GM12878 (cell line): ENCODE results near the gene TXNRD1. TPM values are rescaled to one million over a fixed set of nuclear protein-coding genes. Genes with fewer than 3 reads are reported as not detected.

Experiments
- ATAC-seq: fragments of 200-7000 bp; cut with Tn5 transposase; 3 replicates; pipeline ENCODE4 v1.9.1; 2020; ENCODE audit warnings: mild to moderate bottlenecking, moderate library complexity
- BruUV-seq: library from RNA; stranded (reverse); fragments of 400-500 nt; replicated peaks from 2 replicates; lab custom pipeline; 2021; lab: Mats Ljungman, UMichigan
- CTCF ChIA-PET: fragments of 300-600 bp; sonication (Branson Sonifier 250); formaldehyde crosslinking; extraction: SDS; loops from one replicate; lab custom pipeline; 2021; ENCODE audit warnings: inconsistent platforms; lab: Yijun Ruan, JAX
- POLR2A ChIA-PET: fragments of 350-600 bp; formaldehyde crosslinking; extraction: SDS; loops from one replicate; lab custom pipeline; 2021; ENCODE audit warnings: inconsistent platforms; lab: Charles Lee
- RAD21 ChIA-PET: fragments of 300-600 bp; sonication (Branson Sonifier 250); formaldehyde crosslinking; loops from one replicate; lab custom pipeline; 2023; ENCODE audit warnings: antibody characterized with exemption; ENCODE audit not compliant: unreplicated experiment; lab: Charles Lee
- SMC1A ChIA-PET: fragments of 300-600 bp; sonication (Branson Sonifier 250); formaldehyde crosslinking; loops from one replicate; lab custom pipeline; 2023; ENCODE audit not compliant: unreplicated experiment, uncharacterized antibody; lab: Charles Lee
- DNase-seq: peaks from one replicate; pipeline ENCODE4 v3.0.0-alpha.2; 2011; ENCODE audit warnings: low read depth, low spot score
- FAIRE-seq: peaks from 3 replicates; lab custom pipeline; 2011; peaks lifted over from hg19 to GRCh38; lab: Jason Lieb, UNC
- H2AFZ ChIP-seq: 2 replicates; pipeline ENCODE4 v1.6.0; 2011; ENCODE audit warnings: low read depth, low read length, control low read depth; ENCODE audit not compliant: control insufficient read depth
- H3K27ac ChIP-seq: 2 replicates; pipeline ENCODE4 v1.5.1; 2011; ENCODE audit warnings: control low read depth; ENCODE audit not compliant: control insufficient read depth, insufficient read depth
- H3K27me3 ChIP-seq, 2 experiments: replicated peaks in 1 of 2; 2 replicates each; pipeline versions ENCODE4 v1.6.0 to v1.6.1; 2011; ENCODE audit warnings: low read length in 1 of 2; ENCODE audit not compliant: control insufficient read depth in 2 of 2, insufficient read depth in 2 of 2
- H3K36me3 ChIP-seq, 2 experiments: 2 replicates each; pipeline ENCODE4 v1.5.1; 2011; ENCODE audit warnings: low read length in 1 of 2; ENCODE audit not compliant: control insufficient read depth in 2 of 2, insufficient read depth in 2 of 2
- H3K4me1 ChIP-seq: 2 replicates; pipeline ENCODE4 v1.6.1; 2011; ENCODE audit warnings: mild to moderate bottlenecking, low read length, moderate library complexity, mixed read lengths; ENCODE audit not compliant: control insufficient read depth, insufficient read depth
- H3K4me2 ChIP-seq: 2 replicates; pipeline ENCODE4 v1.6.0; 2011; ENCODE audit warnings: control low read depth; ENCODE audit not compliant: control insufficient read depth, insufficient read depth
- H3K4me3 ChIP-seq: fragments of 200-600 bp; sonication (generic); 2 replicates; pipeline ENCODE4 v1.5.1; 2016
- H3K79me2 ChIP-seq: 2 replicates; pipeline ENCODE4 v1.6.0; 2011; ENCODE audit warnings: low read length; ENCODE audit not compliant: control insufficient read depth, insufficient read depth
- H3K9ac ChIP-seq: 2 replicates; pipeline ENCODE4 v1.8.0; 2011; ENCODE audit warnings: low read length, control low read depth, mixed read lengths; ENCODE audit not compliant: control insufficient read depth, insufficient read depth
- H3K9me3 ChIP-seq: replicated peaks from 3 replicates; pipeline ENCODE4 v1.5.1; 2011; ENCODE audit warnings: mild to moderate bottlenecking, low read length; ENCODE audit not compliant: control insufficient read depth, insufficient read depth
- H4K20me1 ChIP-seq: 2 replicates; pipeline ENCODE4 v1.6.0; 2011; ENCODE audit not compliant: control insufficient read depth, insufficient read depth
- BCL3 ChIP-seq: IDR thresholded peaks from 2 replicates; pipeline ENCODE4 v1.6.1; 2011; ENCODE audit warnings: borderline replicate concordance, low read depth, mild to moderate bottlenecking, moderate library complexity, low read length; ENCODE audit not compliant: insufficient read depth, poor library complexity, severe bottlenecking
- EP300 ChIP-seq, 2 experiments: fragments of 150-350 bp in 1 of 2; IDR thresholded peaks; 2 replicates each; pipeline ENCODE4 v1.6.1; 2011 to 2012; ENCODE audit warnings: low read depth in 2 of 2, low read length in 2 of 2, borderline replicate concordance in 1 of 2, improper control_type of control experiment in 1 of 2, inconsistent platforms in 1 of 2; ENCODE audit not compliant: control insufficient read depth in 1 of 2
- ETV6 ChIP-seq, 2 experiments: fragments of 450-650 bp in 1 of 2; IDR thresholded peaks in 1 of 2; conservative IDR thresholded peaks in 1 of 2; 2 replicates each; pipeline ENCODE4 v1.6.1; 2014; ENCODE audit warnings: antibody characterized with exemption in 1 of 2, borderline replicate concordance in 1 of 2, low read depth in 1 of 2, mild to moderate bottlenecking in 1 of 2, moderate library complexity in 1 of 2
- FOXK2 ChIP-seq: fragments of 450-650 bp; IDR thresholded peaks from 2 replicates; pipeline ENCODE4 v1.6.1; 2017; ENCODE audit warnings: mild to moderate bottlenecking, moderate library complexity
- HCFC1 ChIP-seq: fragments of 150-350 bp; IDR thresholded peaks from 2 replicates; pipeline ENCODE4 v1.6.1; 2014; ENCODE audit warnings: low read length
- IKZF1 ChIP-seq: fragments of 450-650 bp; conservative IDR thresholded peaks from 2 replicates; pipeline ENCODE4 v1.6.1; 2017; ENCODE audit warnings: antibody characterized with exemption, mild to moderate bottlenecking
- JUNB ChIP-seq: IDR thresholded peaks from 2 replicates; pipeline ENCODE4 v1.6.1; 2016; ENCODE audit warnings: antibody characterized with exemption, mild to moderate bottlenecking
- KLF5 ChIP-seq: fragments of 450-650 bp; IDR thresholded peaks from 2 replicates; pipeline ENCODE4 v1.6.1; 2014; ENCODE audit warnings: mild to moderate bottlenecking; ENCODE audit not compliant: partially characterized antibody
- MAX ChIP-seq: IDR thresholded peaks from 2 replicates; pipeline ENCODE4 v1.6.1; 2012; ENCODE audit warnings: low read depth, low read length, improper control_type of control experiment
- MXI1 ChIP-seq: fragments of 150-350 bp; IDR thresholded peaks from 2 replicates; pipeline ENCODE4 v1.6.1; 2011; ENCODE audit warnings: low read depth, mild to moderate bottlenecking, inconsistent platforms, low read length, improper control_type of control experiment
- RB1 ChIP-seq: fragments of 450-650 bp; formaldehyde crosslinking; IDR thresholded peaks from 2 replicates; pipeline ENCODE4 v1.6.1; 2017; ENCODE audit warnings: mild to moderate bottlenecking, borderline replicate concordance
- RELB ChIP-seq: fragments of 450-650 bp; IDR thresholded peaks from 2 replicates; pipeline ENCODE4 v1.6.1; 2017; ENCODE audit warnings: low read depth, mild to moderate bottlenecking, moderate library complexity
- SMAD5 ChIP-seq: IDR thresholded peaks from 2 replicates; pipeline ENCODE4 v1.6.1; 2016; ENCODE audit warnings: antibody characterized with exemption, low read depth
- SP1 ChIP-seq: IDR thresholded peaks from one replicate; pipeline ENCODE4 v1.6.1; 2011; ENCODE audit warnings: low read depth, low read length
- SRF ChIP-seq, 2 experiments: IDR thresholded peaks; 2 replicates each; pipeline ENCODE4 v1.6.1; 2011; ENCODE audit warnings: low read depth in 2 of 2, low read length in 2 of 2, mild to moderate bottlenecking in 1 of 2, moderate library complexity in 1 of 2
- ZNF217 ChIP-seq: fragments of 450-650 bp; IDR thresholded peaks from 2 replicates; pipeline ENCODE4 v1.6.1; 2017; ENCODE audit warnings: antibody characterized with exemption, mild to moderate bottlenecking
- WGBS: methylation state at CpG from one replicate; pipeline ENCODE4 v1.1.6; 2016; ENCODE audit warnings: low lambda C conversion rate; ENCODE audit not compliant: insufficient replicate concordance, insufficient coverage; ENCODE audit errors: missing lambda C conversion rate; 5-methylcytosine and 5-hydroxymethylcytosine counted together
- in situ Hi-C: fragments of 300-500 bp; cut with MboI; formaldehyde crosslinking; loops from 9 replicates; pipeline ENCODE4 v1.14.3; 2018; ENCODE audit warnings: mixed read lengths
- intact Hi-C: fragments of 100-400 bp; cut with micrococcal nuclease; formaldehyde crosslinking; loops from one replicate; pipeline ENCODE4 v1.14.2; 2022; ENCODE audit not compliant: unreplicated experiment
- polyA plus RNA-seq, 11 experiments: library from polyadenylated mRNA; depleted of rRNA in 4 of 11; unstranded in 6 of 11; stranded (reverse) in 5 of 11; fragments of >200 nt; fragmentation: Nextera tagmentation in 4 of 11; fragmentation: Illumina TruSeq in 1 of 11; extraction: Ambion mirVana in 4 of 11; extraction: Trizol in 1 of 11; gene quantifications; 1 replicate in 1 of 11; 2 replicates in 10 of 11; pipeline versions ENCODE4 v1.2.1 to v1.2.3, GENCODE V29; 2011 to 2016; ENCODE audit warnings: inconsistent platforms in 2 of 11, missing spikeins in 2 of 11, low read depth in 1 of 11
- total RNA-seq, 4 experiments: library from RNA; depleted of rRNA in 3 of 4; stranded (reverse); fragments of >200 nt in 3 of 4; fragmentation: Illumina TruSeq in 1 of 4; extraction: Trizol in 1 of 4; gene quantifications; 2 replicates each; pipeline versions ENCODE4 v1.2.1 to v1.2.3, GENCODE V29; 2013 to 2021
- TF ChIP-seq, protein P1 (sequence below): fragments of 450-650 bp; IDR thresholded peaks from 2 replicates; pipeline ENCODE4 v1.6.1; 2016; ENCODE audit warnings: mild to moderate bottlenecking

The TXNRD1 gene
- total and polyA plus RNA-seq, 10 of the 15 experiments (the other 5 are each of a cell fraction or from before 2014, with no cell fraction given): 52.6 to 84.6 (median 67.8) TPM

DNA sequence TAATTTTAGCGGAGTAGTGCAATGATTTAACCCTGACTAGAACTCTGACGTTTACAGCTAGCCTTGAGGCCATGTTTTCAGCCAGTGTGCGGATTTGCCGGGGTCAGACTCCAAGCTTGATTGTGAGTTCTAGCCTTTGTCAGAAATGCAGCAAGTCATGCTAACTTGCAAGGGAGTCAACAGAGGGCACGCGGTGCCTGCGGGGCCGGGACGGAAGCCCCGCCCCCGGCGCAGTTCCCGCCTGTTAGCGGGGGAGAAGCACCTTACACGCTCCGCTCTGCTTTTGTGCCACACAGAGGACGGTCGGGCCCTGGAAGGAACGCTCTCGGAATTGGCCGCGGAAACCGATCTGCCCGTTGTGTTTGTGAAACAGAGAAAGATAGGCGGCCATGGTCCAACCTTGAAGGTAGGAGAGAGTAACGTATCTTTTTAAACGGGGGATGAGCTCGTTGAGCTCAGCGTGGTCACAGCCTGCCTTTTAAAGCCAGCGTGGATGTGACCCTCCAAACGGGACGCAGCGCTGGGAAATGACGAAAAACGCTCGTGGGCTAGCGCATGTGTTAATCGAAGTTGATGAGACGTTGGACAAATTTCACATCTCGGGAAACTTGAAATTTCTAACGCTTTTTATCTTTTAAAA, 73.2 kb downstream of the TXNRD1 start:
- DNase-seq (peak; percentile 65), FAIRE-seq (peak; percentile 82), ATAC-seq (peak; percentile 80)
- no peaks in the 10 kb centered on the region for H3K9me3 ChIP-seq
- H3K4me2 ChIP-seq: peak overlapping the region; percentile 83
- no peaks in the 10 kb centered on the region for H4K20me1 ChIP-seq
- H2AFZ ChIP-seq: peak overlapping the region; percentile 73
- peak overlapping the region; percentile 89 for H3K27ac ChIP-seq
- 1% methylated on average over 41 of the region's 41 CpGs for WGBS
- H3K79me2 ChIP-seq: peaks cover 56% of the 10 kb centered on the region
- intact Hi-C loops (loop anchor here (5.0 to 10.0 kb wide), 3 partner anchors 156 to 324 kb away; partner anchors contain the start of genes HCFC2 and TDG), in situ Hi-C loops (no loop called here)
- ChIA-PET CTCF (interaction anchor here (0.8 to 4.1 kb wide), 12 partner anchors 11 to 355 kb away, joined by 3 to 24 read pairs (median 6); partner anchors contain the start of genes EID3 and TXNRD1), SMC1A (interaction anchor here (0.6 to 8.1 kb wide), 14 partner anchors 11 to 173 kb away, joined by 3 to 58 read pairs (median 4); partner anchors contain the start of gene EID3), RAD21 (interaction anchor here (0.8 to 5.6 kb wide), 14 partner anchors 11 to 576 kb away, joined by 3 to 41 read pairs (median 6); partner anchors contain the start of genes EID3, HCFC2 and HSP90B1), POLR2A (interaction anchor here (0.6 to 4.7 kb wide), 13 partner anchors 11 to 698 kb away, joined by 3 to 56 read pairs (median 4); partner anchors contain the start of genes EID3, NFYB and TDG)
- peak overlapping the region; percentile 87 for H3K9ac ChIP-seq
- BruUV-seq: no TSS peak
- peaks cover 8% of the 10 kb centered on the region for H3K4me1 ChIP-seq
- peak overlapping the region; percentile 89 for H3K4me3 ChIP-seq
- no peaks in the 10 kb centered on the region for H3K27me3 ChIP-seq
- peaks cover 3 to 12% of the 10 kb centered on the region in 2 experiments for H3K36me3 ChIP-seq
- TF ChIP-seq SP1 (peak; percentile 35), SMAD5 (peak; percentile 68; the same call in 1 of the 2 replicates), MXI1 (peak; percentile 96), SRF (IDR thresholded peaks at IDR 0.05; ENCODE audit: low read depth in 2 of 2, low read length in 2 of 2) (peak in 1 of 2 experiments; percentile 78; a peak in 2 of 4 replicates), BCL3 (no peak), MAX (peak; percentile 96), KLF5 (peak; percentile 50), RELB (peak; percentile 80), IKZF1 (peak; percentile 62; the same call in 1 of the 2 replicates), JUNB (no peak), HCFC1 (0 out of 2 replicates have a peak, but pooled peaks have one; percentile 30), ZNF217 (no peak), ETV6 (conservative IDR thresholded peaks at IDR 0.05 in 1 of 2, IDR thresholded peaks at IDR 0.05 in 1 of 2; ENCODE audit: borderline replicate concordance in 1 of 2, low read depth in 1 of 2) (no peak), RB1 (peak; percentile 90; the same call in 1 of the 2 replicates), FOXK2 (0 out of 2 replicates have a peak, but pooled peaks have one; percentile 66), EP300 (IDR thresholded peaks at IDR 0.05; ENCODE audit: borderline replicate concordance in 1 of 2, control insufficient read depth in 1 of 2, low read depth in 2 of 2, low read length in 2 of 2) (peak in 1 of 2 experiments; percentile 52; a peak in 1 of 4 replicates)
- TF ChIP-seq, protein P1, sequence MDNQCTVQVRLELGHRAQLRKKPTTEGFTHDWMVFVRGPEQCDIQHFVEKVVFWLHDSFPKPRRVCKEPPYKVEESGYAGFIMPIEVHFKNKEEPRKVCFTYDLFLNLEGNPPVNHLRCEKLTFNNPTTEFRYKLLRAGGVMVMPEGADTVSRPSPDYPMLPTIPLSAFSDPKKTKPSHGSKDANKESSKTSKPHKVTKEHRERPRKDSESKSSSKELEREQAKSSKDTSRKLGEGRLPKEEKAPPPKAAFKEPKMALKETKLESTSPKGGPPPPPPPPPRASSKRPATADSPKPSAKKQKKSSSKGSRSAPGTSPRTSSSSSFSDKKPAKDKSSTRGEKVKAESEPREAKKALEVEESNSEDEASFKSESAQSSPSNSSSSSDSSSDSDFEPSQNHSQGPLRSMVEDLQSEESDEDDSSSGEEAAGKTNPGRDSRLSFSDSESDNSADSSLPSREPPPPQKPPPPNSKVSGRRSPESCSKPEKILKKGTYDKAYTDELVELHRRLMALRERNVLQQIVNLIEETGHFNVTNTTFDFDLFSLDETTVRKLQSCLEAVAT: peak; percentile 51
